Left cardiac atrium (tissue), 4 donors: ENCODE results near the gene CDKAL1. TPM values are rescaled to one million over a fixed set of nuclear protein-coding genes. Genes with fewer than 3 reads are reported as not detected.
"Not testable (repeated sequence)": the region's sequence is repeated elsewhere in the genome, so short reads cannot be mapped to it uniquely, and the experiment has no call there.

Experiments used
- ATAC-seq, 2 donors: fragments of 200-7000 bp; cut with Tn5 transposase; one replicate each; pipeline ENCODE4 v1.9.1; 2020; ENCODE audit warnings: mild to moderate bottlenecking in 2 of 2, moderate library complexity in 2 of 2
- DNase-seq: peaks from one replicate; pipeline ENCODE4 v3.0.0-alpha.2; 2020
- intact Hi-C, 2 donors: fragments of 100-400 bp; cut with DNase I; formaldehyde crosslinking; loops; one replicate each; pipeline versions ENCODE4 v1.14.1 to v1.15.1; 2022 to 2023
- total RNA-seq, 2 donors: library from RNA; stranded (reverse); fragmentation: NEBNext Ultra II Directional; extraction: Animal tissue kit (Norgen Biotek cat#: 25700); gene quantifications; one replicate each; pipeline ENCODE4 v1.2.1, GENCODE V29; 2021
- donor health status: DM: no; HTN: yes; CAD: no.
- donor health status: DM: no; HTN: yes; CAD: no; lungs with severe emphysema.
- donor health status: DM: yes; HTN: yes; CAD: no.
- donor health status: Dilated cardiomyopathy.

The CDKAL1 gene
- total RNA-seq, 2 donors from 2014 or later: 9.8 to 10.8 TPM

DNA sequence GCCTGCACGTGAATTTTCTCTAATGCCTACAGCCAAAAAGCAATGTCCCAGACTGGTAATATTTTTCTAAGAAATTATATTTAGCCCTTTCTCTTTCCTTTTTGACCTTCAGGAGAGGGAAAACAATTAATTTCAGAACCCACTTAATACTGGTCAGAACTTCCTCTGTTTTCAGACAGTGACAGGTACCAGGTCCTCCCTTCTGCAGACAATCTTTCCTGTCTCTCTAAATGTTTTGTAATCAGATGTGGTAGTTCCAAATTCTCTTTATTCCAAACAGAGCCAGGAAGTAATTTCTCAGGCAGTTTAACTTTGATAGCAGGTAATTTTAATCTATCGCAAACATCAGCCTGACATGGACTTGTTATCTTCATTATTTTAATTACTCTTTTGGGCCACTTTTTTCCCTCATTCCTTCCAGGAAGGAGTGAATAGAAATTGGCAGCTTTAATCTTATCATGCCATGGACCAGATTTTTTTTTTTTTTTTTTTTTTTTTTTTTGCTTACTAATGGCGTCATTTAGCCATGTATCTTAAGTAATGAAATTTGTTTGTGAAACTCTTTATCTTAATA, 710.7 kb downstream of the CDKAL1 start:
- intact Hi-C loops: no loop called here
- ATAC-seq (no peak), DNase-seq (no peak)

DNA sequence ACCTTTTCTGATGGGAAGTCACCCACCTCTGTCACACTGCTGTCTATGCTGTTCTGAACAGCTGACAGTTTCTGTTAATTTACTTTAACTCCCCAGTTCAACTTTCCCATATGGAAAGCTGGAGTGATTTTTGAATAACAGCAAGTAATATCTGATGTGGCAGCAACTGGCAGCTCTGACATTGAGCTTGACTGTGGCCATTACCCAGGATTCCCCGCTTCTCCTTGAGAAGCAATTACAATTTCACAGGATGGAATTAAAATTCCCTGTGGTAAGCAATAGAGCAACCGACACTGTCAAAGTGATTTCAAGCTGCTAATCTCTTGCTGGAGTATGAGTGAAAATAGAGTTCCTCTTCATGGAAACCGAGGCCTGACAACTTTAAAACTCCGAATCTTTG, 711.2 kb downstream of the CDKAL1 start:
- intact Hi-C loops: no loop called here
- DNase-seq (no peak), ATAC-seq (no peak)

DNA sequence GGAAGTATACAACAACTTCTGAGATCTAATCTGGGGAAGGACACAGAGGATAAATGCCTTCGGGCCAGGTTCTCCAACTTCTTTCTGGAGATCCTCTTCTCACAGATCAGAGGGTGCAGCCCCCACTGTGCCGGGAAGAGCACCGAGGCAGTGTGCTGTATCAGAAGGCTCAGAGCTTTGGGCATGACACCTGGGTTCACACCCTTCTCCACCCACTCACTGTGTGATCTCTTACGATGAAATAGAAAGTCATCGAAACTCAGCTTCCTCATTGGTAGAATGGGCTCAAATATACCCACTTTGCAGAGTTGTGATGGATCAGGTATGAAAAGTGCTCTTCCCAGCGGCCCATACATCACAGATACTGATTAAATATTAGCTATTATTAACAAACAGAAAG, 711.8 kb downstream of the CDKAL1 start:
- no peak for DNase-seq
- intact Hi-C loops: no loop called here
- ATAC-seq: no peak

DNA sequence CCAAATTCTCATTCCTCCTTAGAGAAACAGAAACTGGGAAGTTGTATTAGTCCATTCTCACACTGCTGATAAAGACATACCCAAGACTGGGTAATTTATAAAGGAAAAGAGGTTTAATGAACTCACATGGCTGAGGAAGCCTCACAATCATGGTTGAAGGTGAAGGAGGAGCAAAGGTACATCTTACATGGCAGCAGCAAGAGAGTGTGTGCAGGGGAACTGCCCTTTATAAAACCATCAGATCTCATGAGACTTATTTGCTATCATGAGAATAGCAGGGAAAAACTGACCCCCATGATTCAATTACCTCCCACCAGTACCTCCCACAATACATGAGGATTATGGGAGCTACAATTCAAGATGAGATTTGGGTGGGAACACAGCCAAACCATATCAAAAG, 720.2 kb downstream of the CDKAL1 start:
- DNase-seq, intact Hi-C loops, ATAC-seq: not testable (repeated sequence)

DNA sequence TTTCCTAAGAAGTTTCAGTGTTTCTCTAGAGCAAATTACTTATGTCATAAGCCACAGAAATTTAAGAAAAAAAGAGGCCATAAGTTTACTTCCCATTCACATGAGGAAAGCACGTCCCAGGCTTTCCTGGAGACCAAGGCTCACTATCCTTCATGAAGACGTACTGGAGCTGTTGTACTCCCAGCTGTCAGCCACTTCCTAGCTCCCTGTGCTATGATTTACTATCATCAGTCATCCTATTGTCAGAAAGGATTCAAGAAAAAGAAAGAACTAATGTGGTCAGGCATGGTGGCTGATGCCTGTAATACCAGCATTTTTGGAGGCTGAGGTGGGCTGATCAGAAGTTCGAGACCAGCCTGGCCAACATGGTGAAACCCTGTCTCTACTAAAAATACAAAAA, 721.9 kb downstream of the CDKAL1 start:
- intact Hi-C loops: no loop called here
- no peak for ATAC-seq
- DNase-seq: no peak

DNA sequence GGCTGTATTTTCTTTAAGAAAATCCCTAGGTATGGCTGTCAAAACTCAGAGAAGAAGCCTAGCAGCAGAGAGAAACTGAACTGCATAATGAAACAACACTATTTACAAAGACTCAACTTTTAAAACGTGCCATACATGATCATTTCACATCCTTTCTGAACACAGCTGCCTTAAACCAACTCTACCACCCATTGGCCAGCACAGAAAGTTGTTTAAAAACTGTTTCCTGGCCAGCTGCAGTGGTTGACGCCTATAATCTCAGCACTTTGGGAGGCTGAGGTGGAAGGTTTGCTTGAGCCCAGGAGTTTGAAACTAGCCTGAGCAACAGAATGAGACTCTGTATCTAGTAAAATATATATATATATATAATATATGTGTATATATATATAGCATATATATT, 722.9 kb downstream of the CDKAL1 start:
- intact Hi-C loops: no loop called here
- DNase-seq: no peak
- no peak for ATAC-seq

DNA sequence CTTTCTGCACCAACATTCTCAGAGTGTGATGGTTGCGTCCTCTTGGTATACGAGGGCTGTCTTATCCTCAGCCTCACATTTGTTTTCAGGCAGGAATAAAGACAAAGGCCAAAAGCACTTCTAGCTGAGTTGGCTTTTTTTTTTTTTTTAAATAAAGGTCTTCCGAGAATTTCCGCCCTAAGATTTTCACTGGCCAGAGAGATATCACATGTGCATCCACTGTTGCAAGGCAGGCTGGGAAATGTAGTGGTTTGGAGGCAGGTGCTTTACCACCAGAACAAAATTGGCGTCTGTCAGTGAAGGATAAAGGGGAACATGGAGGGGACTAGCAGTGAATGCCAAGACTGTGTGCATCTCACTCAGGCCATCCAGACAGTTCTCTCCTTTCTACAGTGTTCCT, 724.4 kb downstream of the CDKAL1 start:
- ATAC-seq (no peak), DNase-seq (no peak)
- intact Hi-C loops: no loop called here

DNA sequence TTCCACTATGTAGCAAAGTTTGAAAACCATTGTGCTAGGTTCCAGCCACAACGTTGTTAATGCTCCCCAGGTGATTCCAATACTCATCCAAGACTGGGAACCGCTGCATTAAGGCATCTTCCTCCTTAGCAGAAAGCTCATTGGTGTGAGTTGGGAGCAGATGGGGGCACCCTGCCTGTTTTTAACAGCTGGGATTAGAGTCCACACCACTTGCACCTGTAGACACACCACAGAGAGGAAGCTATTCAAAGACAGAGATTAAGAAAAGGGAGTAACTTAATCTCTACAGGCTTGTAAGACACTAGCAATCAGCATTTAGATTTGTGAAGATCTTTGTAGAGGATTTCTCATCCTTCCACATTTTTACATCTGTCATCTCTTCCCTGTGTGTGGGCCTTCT, 725.4 kb downstream of the CDKAL1 start:
- intact Hi-C loops: no loop called here
- DNase-seq: no peak
- no peak for ATAC-seq

DNA sequence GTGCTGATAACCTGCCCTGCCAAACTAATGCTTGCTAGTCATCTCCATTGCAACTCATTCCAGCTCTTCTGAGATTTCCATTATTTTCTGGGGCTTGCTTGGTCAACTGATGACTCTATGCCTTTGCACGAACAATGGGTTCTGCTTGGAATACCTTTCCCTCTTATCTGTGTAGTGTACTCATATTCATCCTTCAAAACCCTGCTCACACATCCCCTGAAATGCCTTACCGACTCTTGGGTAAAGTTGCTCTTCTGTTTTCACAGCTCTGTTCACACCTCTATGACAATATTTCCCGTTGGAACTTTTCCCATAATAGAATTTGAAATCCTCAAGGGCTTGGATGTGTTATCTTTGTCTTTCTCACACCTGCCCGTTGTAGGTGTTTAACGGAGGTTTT, 728.2 kb downstream of the CDKAL1 start:
- intact Hi-C loops: no loop called here
- ATAC-seq: no peak
- no peak for DNase-seq

DNA sequence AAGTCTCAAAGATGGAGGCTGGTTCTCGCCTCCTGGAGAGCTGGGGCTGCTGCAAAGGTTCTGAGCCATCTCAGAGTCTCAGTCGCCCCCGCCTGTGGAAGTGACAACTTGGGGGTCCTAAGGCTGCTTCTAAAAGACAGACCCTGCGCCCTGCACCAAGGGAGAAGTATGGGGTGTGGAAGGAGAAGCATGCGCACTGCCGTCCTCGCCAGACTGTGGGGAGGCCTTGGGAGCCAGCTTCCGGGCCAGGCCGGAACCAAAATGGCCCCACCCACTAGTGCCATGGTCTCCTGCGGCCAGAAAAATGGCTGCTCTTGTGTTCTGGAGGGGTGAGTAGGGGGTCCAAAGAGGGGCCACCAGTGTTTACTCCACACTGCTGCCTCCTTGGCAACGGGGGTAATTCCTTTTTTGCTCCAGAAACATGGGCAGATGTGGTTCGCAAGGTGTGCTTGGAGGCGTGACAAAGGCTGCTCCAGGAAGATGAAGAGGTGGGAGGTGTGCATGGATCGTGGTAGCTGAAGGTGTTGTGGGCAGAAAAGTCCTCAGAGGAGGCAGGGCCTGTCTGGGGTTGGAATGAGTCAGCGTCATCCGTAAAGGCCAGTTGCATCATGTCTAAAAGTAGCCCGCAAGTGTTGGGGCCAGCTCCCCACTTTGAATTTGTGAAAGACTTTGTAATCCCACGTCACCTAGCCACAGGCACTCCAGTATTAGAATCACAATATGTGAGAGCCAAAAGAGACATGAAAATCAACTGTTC, 729.5 kb downstream of the CDKAL1 start:
- ATAC-seq (peak; percentile 30 to 83), DNase-seq (peak; percentile 27)
- intact Hi-C loops: no loop called here

DNA sequence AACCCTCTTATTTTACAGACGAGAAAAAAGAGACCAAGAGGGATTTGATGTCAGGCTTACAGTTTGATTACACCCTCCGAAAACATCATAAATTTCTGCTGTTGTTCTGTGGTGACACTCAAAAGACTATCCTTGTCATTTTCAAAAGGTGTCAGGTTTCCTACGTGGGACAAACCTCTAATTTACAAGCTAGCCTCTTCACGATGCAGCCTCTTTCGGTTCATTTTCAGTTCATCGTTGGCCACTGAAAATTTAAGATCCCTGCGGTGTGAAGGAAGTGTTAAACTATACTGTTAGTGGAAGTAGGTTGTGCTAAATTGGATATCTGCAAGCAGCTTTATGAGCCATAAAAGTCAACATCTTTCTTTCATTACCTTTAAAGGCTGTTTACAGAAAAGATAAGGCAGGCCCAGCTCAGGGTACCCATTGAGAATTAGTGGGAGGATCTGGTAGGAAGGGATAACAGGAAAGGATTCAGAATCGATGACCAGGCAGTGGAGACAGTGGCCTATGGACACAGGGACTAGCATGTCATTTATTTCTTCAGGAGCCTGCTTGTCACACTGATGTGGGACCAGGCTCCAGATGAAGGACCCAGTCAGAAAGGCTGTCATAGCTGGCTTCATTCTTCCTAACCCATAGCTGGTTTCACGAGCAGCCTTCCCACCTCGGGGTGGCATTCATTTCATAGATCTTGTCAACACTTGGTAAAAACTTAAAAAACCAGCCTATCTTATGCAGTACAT, 730.2 kb downstream of the CDKAL1 start:
- no peak for DNase-seq
- intact Hi-C loops: no loop called here
- ATAC-seq: no peak

DNA sequence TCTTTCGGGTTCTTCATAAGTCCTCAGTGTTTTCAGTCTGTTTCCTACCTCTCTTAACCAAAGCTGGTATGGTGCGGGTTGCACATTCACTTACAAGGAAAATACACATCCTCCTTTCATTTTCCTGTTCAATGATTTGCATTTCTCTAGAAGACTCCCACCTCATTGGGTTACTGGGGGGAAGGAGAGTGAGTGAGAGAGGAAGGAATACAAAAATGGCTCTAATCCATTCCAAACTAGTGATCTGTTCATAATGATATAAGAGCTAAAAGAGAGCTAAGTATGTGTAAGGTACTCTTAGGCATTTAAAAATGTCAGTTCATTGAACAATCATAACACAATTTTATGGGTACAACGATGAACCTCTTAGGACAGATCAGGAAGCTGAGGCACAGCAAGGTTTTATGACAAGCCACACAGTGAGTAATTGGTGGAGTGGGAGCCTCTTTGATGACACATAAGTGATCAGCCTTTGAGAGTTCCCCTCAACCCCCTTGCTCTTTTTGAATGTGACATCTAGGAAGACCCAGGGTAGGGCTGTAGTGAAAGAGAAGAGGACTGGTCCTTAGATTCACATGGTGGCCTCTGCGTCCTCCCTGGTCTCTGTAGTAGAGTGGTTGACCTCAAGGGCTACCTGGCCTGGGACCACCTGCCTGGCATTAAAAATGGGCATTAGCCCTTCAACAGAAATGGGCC, 730.9 kb downstream of the CDKAL1 start:
- ATAC-seq (no peak), DNase-seq (no peak)
- intact Hi-C loops: no loop called here

DNA sequence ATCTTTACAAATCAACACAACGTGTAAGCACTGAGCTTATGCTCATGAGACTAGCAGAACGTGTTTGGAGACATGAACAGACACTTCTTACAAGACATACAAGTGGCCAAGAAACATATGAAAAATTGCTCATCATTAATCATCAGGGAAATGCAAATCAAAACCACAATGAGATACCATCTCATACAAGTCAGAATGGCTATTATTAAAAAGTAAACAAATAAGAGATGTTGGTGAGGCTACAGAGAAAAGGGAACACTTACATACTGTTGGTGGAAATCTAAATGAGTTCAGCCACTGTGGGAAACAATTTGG, 731.4 kb downstream of the CDKAL1 start:
- intact Hi-C loops: no loop called here
- no peak for ATAC-seq
- DNase-seq: no peak

DNA sequence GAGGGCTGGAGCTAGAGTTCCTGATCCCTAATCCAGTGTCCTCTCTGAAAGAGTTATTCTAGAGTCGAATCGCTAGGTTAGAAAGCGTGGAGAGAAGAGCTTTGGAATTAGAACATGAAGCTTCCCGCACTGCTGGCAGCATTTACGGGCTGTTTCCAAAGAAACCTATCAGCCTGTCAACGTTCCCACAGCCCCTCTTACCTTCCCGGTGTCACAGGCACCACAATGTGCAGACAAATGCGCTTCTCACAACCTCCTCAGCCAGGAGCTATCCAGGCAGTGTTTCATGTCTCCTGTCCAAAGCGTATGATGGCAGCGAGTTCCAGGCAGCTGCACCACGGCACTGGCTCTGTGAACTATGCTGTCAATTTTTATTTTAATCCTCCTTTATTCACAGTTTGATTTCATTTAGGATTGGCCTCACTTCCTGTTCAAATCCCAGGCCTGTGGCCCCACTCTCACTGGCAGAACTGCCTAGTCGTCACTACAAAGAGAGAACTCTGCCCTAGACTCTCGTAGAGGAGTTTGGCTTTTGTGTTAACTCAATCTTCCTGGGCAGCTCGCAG, 736.5 kb downstream of the CDKAL1 start:
- no peak for DNase-seq
- peak; percentile 66 to 69 for ATAC-seq
- intact Hi-C loops: loop anchor here in 1 of 2 donors (10.0 kb wide), 1 partner anchor 226 kb away; no protein-coding TSS in a partner anchor

DNA sequence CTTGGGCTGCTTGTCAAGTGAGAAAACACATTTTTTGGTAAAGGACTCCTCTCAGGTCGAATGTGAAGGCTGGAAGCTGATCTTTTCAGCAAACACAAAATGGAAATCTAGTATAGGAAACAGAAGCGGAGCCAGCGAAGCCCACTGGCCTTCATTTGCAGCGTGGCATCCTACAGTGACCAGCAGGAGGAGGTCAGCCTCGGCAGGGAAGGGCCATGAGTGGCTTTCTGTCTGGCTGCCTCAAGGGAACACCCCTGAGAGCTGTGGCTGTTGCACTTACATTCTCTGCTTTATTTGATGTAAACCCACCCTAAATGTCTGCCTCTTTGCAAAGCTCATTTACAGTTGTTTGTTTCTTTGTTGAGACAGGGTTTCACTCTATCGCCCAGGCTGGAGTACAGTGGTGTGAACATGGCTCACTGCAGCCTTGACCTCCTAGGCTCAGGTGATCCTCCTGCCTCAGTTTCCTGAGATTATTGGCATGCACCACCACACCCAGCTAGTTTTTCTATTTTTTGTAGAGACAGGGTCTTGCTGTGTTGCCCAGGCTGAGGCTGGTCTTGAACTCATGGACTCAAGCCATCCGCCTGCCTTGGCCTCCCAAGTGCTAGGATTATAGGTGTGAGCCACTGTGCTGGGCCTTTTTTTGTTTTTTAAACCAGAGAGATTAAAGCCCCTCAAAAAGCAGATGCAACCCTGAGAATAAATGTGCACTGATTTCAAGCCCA, 737.3 kb downstream of the CDKAL1 start:
- intact Hi-C loops: loop anchor here in 1 of 2 donors (10.0 kb wide), 1 partner anchor 227 kb away; no protein-coding TSS in a partner anchor
- ATAC-seq: peak in 1 of 2 donors; percentile 23
- DNase-seq: no peak

DNA sequence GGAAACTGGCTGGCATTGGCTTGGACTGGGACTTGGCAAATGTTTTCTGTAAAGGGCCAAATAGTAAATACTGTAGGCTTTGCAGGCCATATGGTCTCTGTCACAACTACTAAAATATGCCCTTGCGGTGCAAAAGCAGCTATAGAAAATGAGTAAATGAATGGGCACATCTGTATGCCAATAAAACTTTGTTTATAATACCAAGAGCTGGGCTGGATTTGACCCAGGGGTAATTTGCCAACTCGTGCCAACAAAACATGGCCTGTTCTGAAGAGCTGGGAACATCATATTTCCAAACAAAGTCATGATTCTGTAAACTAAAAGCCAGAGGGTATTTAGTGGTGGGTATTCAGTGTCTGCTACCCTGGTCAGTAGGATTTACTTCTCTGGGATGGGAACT, 739.2 kb downstream of the CDKAL1 start:
- intact Hi-C loops: loop anchor here in 1 of 2 donors (10.0 kb wide), 1 partner anchor 229 kb away; no protein-coding TSS in a partner anchor
- ATAC-seq (no peak), DNase-seq (no peak)

DNA sequence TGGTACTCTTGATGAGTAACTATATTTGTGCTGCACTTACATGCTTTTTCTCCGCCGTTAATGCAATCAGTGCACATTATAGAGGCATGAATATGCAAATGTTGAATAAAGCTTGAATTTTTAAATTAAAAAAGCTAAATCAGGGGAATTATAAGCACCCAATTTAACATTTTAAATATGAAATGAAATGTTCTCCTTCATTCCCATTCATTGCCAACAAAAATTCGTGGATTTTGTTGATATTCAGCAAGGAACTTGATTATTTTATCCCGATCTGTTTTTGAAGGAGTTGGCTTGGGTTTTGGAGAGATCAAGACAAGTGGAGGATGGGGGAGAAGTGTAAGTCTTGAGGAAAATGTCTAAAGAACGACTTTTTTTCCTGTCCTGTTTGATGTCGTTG, 740.6 kb downstream of the CDKAL1 start:
- intact Hi-C loops: loop anchor here in 1 of 2 donors (5.0 to 10.0 kb wide), 2 partner anchors 108 to 230 kb away; no protein-coding TSS in a partner anchor
- ATAC-seq: no peak
- DNase-seq: no peak

DNA sequence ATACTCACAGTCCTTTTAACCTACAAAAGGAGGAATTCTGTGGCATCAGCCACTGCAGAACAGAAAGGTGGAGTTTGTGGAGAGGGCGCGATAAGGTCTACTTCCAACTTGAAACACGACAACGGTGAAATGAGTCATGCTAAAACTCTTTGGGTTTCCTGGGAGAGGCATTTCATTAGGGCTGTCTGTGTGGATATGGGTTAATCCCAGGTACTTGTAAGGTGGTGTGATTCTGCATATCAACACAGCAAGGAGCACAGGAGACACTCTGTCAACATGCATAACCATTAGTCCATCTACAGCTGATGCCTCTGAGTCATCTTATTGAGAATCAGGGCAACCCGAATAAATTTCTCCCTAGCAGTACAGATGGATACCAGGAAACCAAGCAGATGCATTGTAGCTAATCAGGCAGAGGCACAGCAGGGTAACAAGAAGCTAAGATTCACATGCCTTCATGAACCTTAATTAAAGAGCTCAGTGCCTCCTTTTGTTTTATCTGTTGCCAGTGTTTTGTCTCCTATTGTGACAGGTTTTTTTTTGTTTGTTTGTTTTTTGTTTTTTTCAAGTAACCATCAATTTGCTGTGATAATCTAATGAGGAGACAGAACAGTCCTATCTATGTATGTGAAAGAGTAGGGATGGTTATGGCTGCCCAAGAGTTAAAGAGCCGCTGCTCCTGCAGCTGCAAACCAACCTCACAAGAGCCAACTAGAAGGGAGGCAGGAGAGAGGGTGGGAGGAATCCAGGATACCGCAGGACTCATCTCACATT, 743.5 kb downstream of the CDKAL1 start:
- ATAC-seq (peak; percentile 35 to 84), DNase-seq (no peak)
- intact Hi-C loops: loop anchor here in 1 of 2 donors (1.0 to 10.0 kb wide), 3 partner anchors 110 to 312 kb away; no protein-coding TSS in a partner anchor
